ENCODE measurements around the gene WNK4. TPM values are rescaled to one million over a fixed set of nuclear protein-coding genes. Genes with fewer than 3 reads are reported as not detected.

WNK4 gene
- total and polyA plus RNA-seq, 10 of the 15 experiments (the other 5 are each of a cell fraction or from before 2014, with no cell fraction given), result 0.06 to 0.29 (median 0.13) TPM; not detected in 5

DNA sequence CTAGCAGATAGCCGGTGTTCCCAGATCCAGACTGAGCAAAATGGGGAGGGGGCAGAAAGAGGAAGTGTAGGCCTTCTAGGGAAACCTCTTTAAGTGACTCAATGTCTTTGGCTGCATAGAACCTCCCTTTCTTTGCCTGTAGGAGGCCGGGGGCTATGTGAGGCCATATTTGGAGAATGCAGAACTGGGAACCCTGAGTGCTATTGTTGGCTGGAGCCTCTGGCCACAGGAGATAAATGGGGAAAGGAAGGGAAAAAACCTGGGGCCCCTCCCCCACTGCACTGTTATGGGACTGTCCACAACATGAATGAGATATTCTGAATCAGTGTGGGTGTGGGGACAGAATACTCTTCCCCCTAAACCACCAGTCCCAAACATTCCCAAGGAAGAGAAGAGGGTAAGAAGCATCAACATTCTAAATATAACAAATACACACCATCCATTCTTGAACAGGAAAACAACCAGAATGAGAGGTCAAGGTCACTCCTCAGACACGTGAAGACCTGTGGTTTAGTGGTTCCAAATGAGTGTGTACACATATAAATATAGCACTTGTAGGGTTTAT is 4.8 kb upstream of the WNK4 start (continued):
- peak; percentile 44; the same call in 1 of the 2 replicates for TF ChIP-seq IRF4 (IDR thresholded peaks at IDR 0.05; ENCODE audit: low read depth, low read length)
- TF ChIP-seq NFIC (IDR thresholded peaks at IDR 0.05; ENCODE audit: low read depth, low read length), result peak; percentile 79
- TF ChIP-seq JUND (IDR thresholded peaks at IDR 0.05; ENCODE audit: low read depth, low read length), result no peak
- no peak for TF ChIP-seq CEBPB (IDR thresholded peaks at IDR 0.05; ENCODE audit: borderline replicate concordance in 1 of 2, low read depth in 2 of 2, low read length in 2 of 2)
- TF ChIP-seq CREM (IDR thresholded peaks at IDR 0.05; ENCODE audit: low read depth), result peak; percentile 19; the same call in 1 of the 2 replicates
- TF ChIP-seq MEF2A (IDR thresholded peaks at IDR 0.05; ENCODE audit: insufficient read depth, low read depth, low read length), result peak; percentile 88; the same call in 1 of the 2 replicates
- peak; percentile 91 for TF ChIP-seq RUNX3 (IDR thresholded peaks at IDR 0.05; ENCODE audit: low read length)
- peak; percentile 83 to 86; a peak in 3 of 4 replicates for TF ChIP-seq BHLHE40 (IDR thresholded peaks at IDR 0.05; ENCODE audit: borderline replicate concordance in 1 of 2, low read depth in 2 of 2, low read length in 1 of 2)
- 0 out of 3 replicates have a peak, but pooled peaks have one; percentile 21 for TF ChIP-seq POU2F2 (IDR thresholded peaks at IDR 0.05; ENCODE audit: borderline replicate concordance, low read depth, low read length)
- no peak for TF ChIP-seq RBBP5 (conservative IDR thresholded peaks at IDR 0.05)
- no peak for TF ChIP-seq CBX3 (IDR thresholded peaks at IDR 0.05; ENCODE audit: borderline replicate concordance, low read depth)
- TF ChIP-seq ZNF274 (IDR thresholded peaks at IDR 0.05; ENCODE audit: insufficient read depth, insufficient read length), result no peak
- TF ChIP-seq, protein P1, sequence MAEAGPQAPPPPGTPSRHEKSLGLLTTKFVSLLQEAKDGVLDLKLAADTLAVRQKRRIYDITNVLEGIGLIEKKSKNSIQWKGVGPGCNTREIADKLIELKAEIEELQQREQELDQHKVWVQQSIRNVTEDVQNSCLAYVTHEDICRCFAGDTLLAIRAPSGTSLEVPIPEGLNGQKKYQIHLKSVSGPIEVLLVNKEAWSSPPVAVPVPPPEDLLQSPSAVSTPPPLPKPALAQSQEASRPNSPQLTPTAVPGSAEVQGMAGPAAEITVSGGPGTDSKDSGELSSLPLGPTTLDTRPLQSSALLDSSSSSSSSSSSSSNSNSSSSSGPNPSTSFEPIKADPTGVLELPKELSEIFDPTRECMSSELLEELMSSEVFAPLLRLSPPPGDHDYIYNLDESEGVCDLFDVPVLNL (IDR thresholded peaks at IDR 0.05; ENCODE audit: low read depth, low read length), result no peak
- TF ChIP-seq, protein P2, sequence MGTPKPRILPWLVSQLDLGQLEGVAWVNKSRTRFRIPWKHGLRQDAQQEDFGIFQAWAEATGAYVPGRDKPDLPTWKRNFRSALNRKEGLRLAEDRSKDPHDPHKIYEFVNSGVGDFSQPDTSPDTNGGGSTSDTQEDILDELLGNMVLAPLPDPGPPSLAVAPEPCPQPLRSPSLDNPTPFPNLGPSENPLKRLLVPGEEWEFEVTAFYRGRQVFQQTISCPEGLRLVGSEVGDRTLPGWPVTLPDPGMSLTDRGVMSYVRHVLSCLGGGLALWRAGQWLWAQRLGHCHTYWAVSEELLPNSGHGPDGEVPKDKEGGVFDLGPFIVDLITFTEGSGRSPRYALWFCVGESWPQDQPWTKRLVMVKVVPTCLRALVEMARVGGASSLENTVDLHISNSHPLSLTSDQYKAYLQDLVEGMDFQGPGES (IDR thresholded peaks at IDR 0.05), result no peak
- TF ChIP-seq ZNF24 (IDR thresholded peaks at IDR 0.05), result no peak
- no peak for TF ChIP-seq SIX5 (IDR thresholded peaks at IDR 0.05; ENCODE audit: low read depth, low read length, severe bottlenecking)
- TF ChIP-seq SP1 (IDR thresholded peaks at IDR 0.05; ENCODE audit: low read depth, low read length), result peak; percentile 43
- TF ChIP-seq, protein P3, sequence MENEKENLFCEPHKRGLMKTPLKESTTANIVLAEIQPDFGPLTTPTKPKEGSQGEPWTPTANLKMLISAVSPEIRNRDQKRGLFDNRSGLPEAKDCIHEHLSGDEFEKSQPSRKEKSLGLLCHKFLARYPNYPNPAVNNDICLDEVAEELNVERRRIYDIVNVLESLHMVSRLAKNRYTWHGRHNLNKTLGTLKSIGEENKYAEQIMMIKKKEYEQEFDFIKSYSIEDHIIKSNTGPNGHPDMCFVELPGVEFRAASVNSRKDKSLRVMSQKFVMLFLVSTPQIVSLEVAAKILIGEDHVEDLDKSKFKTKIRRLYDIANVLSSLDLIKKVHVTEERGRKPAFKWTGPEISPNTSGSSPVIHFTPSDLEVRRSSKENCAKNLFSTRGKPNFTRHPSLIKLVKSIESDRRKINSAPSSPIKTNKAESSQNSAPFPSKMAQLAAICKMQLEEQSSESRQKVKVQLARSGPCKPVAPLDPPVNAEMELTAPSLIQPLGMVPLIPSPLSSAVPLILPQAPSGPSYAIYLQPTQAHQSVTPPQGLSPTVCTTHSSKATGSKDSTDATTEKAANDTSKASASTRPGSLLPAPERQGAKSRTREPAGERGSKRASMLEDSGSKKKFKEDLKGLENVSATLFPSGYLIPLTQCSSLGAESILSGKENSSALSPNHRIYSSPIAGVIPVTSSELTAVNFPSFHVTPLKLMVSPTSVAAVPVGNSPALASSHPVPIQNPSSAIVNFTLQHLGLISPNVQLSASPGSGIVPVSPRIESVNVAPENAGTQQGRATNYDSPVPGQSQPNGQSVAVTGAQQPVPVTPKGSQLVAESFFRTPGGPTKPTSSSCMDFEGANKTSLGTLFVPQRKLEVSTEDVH (IDR thresholded peaks at IDR 0.05; ENCODE audit: low read depth, partially characterized antibody), result no peak
- TF ChIP-seq, protein P4, sequence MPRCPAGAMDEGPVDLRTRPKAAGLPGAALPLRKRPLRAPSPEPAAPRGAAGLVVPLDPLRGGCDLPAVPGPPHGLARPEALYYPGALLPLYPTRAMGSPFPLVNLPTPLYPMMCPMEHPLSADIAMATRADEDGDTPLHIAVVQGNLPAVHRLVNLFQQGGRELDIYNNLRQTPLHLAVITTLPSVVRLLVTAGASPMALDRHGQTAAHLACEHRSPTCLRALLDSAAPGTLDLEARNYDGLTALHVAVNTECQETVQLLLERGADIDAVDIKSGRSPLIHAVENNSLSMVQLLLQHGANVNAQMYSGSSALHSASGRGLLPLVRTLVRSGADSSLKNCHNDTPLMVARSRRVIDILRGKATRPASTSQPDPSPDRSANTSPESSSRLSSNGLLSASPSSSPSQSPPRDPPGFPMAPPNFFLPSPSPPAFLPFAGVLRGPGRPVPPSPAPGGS (IDR thresholded peaks at IDR 0.05; ENCODE audit: borderline replicate concordance, insufficient read depth, low read depth, low read length, poor library complexity, severe bottlenecking), result peak; percentile 98
- TF ChIP-seq STAT1 (conservative IDR thresholded peaks at IDR 0.05), result no peak
- TF ChIP-seq SREBF2 (IDR thresholded peaks at IDR 0.05; ENCODE audit: low read length), result no peak
- no peak for TF ChIP-seq SIN3A (IDR thresholded peaks at IDR 0.05; ENCODE audit: low read depth, low read length)
- TF ChIP-seq POLR2AphosphoS2 (IDR thresholded peaks at IDR 0.05; ENCODE audit: low read depth, low read length), result no peak
- TF ChIP-seq MTA3 (IDR thresholded peaks at IDR 0.05; ENCODE audit: borderline replicate concordance, low read length), result no peak
- no peak for TF ChIP-seq PML (IDR thresholded peaks at IDR 0.05; ENCODE audit: low read length)

All from GM12878 (cell line).